HG02981 (cell line): ENCODE results near the gene PCSK5.

Experiments
- ATAC-seq: cut with Tn5 transposase; IDR thresholded peaks from one replicate; pipeline ENCODE4 v1.9.1; 2021; ENCODE audit warnings: mild to moderate bottlenecking, moderate library complexity; ENCODE audit not compliant: unreplicated experiment

The PCSK5 gene

GRCh38 chr9:75918909-75919308, 28.4 kb downstream of the PCSK5 start:
- ATAC-seq, result no peak

GRCh38 chr9:75921391-75922127, 31.1 kb downstream of the PCSK5 start:
- ATAC-seq, result no peak

GRCh38 chr9:75926385-75926784, 35.9 kb downstream of the PCSK5 start:
- ATAC-seq, result no peak

DNA sequence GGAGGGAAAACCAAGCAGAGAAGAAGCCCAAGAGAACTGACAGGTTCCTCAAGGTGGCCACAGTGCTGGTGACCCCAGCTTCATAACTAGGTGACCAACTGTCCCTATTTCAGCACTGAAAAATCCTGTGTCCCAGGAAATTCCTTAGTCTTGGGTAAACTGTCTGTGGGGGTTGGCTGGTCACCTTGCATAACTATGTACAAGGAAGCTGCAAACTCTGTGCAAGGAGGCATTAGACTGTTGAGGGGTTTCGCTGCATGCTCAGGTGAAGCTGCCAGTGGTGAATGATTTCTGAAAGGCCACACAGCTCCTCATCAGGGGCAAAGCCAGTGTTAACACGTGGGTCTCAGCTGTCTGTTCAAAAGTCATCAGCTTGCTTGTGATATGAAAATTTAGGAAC, 36.9 kb downstream of the PCSK5 start:
- no peak for ATAC-seq

DNA sequence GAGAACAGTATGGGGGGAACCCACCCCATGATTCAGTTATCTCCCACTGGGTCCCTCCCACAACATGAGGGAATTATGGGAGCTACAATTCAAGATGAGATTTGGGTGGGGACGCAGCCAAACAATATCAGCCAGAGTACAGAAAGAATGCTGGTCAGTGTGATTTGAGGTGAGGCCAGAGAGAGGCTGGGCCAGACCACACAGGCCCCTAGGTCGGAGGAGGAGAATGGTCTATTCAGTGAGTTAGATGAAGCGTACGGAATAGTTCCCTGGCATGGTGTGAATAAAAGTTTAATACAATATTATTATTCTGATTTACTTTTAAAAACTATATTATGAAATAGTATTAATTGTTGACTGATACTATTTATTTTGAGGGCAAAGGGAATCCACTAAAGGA, 39.7 kb downstream of the PCSK5 start:
- ATAC-seq, result no peak

- no peak for ATAC-seq
Observed at GRCh38 chr9:75930730-75931321, 40.4 kb downstream of the PCSK5 start.

GRCh38 chr9:75933982-75934381, 43.5 kb downstream of the PCSK5 start:
- ATAC-seq, result no peak

DNA sequence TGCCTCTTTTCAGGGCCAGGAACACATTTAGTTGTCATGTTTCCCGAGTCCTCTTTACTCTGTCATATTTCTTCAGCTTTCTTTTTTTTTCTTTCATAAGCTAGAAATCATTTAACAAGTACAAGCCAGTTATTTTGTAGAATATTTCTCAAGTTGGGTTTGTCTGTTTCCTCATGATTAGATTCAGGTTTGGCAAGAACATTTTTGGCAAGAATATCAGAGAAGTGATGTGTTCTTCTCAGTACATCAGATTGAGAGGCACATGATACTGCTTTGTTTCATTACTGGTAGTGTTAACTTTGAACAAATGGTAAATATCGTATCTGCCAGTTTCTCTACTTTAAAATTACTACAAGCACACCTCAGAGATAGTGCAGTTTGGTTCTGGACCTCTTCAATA, 45.1 kb downstream of the PCSK5 start:
- no peak for ATAC-seq

DNA sequence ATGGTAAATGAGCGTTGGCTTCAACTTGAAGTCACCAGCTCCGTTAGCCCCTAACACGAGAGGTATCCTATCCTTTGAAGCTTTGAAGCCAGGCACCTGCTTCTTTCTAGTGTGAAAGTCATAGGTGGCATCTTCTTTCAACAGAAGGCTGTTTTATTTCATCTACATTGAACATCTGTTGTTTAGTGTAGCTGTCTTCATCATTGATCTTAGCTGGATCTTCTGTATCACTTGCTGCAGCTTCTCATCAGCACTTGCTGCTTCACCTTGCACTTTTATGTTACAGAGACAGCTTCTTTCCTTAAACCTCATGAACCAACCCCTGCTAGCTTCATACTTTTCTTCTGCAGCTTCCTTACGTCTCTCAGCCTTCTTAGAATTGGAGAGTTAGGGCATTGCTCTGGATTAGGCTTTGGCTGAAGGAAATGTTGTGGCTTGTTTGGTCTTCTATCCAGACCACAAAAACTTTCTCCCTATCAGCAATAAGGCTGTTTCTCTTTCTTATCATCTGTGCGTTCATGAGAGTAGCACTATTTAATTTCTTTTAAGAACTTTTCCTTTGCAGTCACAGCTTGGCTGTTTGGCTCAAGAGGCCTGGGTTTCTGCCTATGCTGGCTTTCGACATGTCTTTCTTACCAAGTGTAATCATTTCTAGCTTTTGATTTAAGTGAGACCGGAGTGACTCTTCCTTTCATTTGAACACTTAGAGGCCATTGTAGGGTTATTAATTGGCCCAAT, 47.2 kb downstream of the PCSK5 start:
- no peak for ATAC-seq

DNA sequence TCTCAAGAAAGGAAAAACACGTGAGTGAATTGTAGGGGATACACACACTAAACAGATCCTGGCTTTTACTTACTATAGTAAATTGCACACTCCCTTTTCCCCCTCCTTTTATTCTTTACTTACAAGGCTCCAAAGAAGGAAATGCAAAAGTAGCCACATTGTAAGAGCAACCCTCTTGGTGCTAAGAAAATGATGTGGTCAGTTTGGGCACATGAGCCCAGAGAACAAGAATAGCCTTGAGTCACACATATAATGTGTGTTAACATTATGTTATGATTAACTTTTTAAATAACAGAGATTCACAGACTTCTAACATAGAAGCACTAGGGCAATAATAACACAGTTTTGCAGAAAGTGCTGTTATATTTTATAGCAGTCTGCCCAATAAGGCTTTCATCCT, 48.5 kb downstream of the PCSK5 start:
- no peak for ATAC-seq

DNA sequence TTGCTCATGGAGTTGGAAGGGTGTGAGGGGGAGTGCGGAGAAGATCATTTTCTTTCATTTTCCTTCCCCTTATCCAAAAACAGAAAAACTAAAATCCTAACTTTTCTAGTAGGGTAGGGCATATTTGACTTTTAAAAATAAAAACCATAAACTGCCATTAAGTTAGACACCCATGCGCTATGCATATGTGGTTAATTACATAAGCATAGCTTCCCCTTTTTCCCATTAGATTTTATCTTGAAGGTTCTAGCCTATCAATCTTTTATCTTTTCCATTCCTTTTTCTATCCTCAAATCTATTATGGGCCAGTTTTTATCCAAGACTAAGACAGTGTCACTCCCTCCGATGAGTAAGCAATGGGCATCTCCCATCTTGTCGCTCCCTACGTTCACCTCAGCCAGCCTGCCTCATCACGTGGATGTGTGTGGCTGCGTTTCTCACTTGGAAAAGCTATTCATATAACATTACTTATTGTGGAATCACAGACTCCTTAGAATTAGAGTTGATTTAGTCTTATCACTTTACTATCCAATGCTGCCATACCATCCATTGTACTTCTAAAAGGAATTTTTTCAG, 49.2 kb downstream of the PCSK5 start:
- no peak for ATAC-seq

- ATAC-seq, result no peak
Observed at GRCh38 chr9:75941066-75941465, 50.6 kb downstream of the PCSK5 start.

- ATAC-seq, result no peak
Observed at GRCh38 chr9:75941577-75942311, 51.3 kb downstream of the PCSK5 start.

DNA sequence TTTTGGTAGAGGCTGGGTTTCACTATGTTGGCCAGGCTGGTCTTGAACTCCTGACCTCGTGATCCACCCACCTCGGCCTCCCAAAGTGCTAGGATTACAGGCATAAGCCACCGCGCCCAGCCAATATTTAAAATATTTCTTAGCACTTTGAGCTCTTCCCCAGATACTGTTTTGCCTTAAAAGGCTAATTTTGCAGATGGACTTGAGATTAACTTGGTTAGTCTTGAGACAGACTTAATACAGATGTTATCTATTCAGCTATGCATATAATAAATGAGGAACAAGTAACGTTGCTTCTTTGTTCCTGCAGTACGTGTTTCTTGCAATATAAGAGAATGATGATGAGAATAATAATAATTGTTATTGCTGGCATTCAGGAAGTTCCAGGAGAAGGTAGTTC, 56.3 kb downstream of the PCSK5 start:
- no peak for ATAC-seq

GRCh38 chr9:75947233-75947632, 56.8 kb downstream of the PCSK5 start:
- ATAC-seq, result no peak

DNA sequence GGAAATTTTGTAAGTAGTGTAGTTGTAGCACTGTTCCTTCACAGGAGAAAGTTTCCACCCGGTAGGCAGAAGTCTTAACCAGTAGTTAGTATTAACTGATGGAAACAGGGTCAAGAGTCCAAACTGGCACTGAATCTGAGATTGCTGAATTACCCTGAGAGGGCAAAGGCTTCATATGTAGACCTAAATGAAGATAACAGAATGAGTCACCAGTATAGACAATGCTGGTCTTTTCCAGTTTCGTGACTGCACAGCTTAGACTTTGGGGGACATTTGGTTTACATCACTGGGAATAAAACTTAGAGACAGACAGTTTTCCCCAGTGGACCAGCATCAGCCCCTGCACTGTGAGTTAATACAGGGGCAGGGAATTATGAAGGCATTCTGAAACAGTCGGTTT, 60.5 kb downstream of the PCSK5 start:
- ATAC-seq, result no peak

- no peak for ATAC-seq
Observed at GRCh38 chr9:75953218-75953617, 62.7 kb downstream of the PCSK5 start.

- ATAC-seq, result no peak
Observed at GRCh38 chr9:75956161-75956560, 65.7 kb downstream of the PCSK5 start.

DNA sequence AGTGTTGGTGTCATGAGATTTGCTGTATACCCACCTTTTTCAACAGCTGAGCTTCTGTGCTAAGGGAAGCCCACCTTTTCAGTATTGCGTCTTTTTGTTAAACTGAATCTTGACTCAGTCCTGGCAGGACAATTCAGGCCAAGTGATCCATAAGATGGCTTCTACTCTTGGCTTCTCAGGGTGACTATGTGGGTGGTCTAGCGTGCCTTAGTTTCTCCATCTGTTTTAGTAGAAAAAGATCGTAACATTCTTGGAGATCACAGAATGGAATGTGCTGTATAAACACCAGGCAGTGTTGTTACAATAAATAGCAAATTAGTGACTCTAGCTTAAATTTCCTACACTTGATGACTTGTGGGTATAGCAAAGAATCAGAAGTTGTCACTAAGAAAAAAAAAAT, 66.6 kb downstream of the PCSK5 start:
- no peak for ATAC-seq

DNA sequence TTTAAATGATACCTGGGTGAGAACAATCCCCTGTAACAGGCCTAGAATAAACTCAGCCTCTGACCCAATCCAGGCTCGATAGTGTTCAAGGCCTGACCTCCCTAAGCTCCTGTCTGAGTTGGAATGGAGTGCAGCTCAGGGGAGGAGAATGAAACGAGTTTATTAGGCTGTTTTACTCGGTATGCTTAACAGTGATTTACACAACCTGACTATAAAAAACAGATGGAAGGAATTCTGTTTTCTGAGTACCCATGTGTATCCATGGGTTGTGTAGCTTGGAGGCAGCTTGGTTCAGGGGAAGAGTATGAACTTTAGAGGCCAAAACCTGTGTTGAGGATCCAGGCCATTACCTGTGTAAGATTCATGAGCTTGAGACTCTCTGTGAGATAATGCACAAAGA, 67.8 kb downstream of the PCSK5 start:
- ATAC-seq, result no peak

GRCh38 chr9:75960551-75960950, 70.1 kb downstream of the PCSK5 start:
- ATAC-seq, result no peak
